B cell (primary cell): ENCODE results near the gene FNDC3A. TPM values are rescaled to one million over a fixed set of nuclear protein-coding genes. Genes with fewer than 3 reads are reported as not detected.
A peak's percentile ranks its signal among the peaks of the same experiment; 100 is the strongest.
"Not testable (repeated sequence)": the region's sequence is repeated elsewhere in the genome, so short reads cannot be mapped to it uniquely, and the experiment has no call there.

Experiments
- ATAC-seq: fragments of 200-7000 bp; cut with Tn5 transposase; one replicate; pipeline ENCODE4 v1.10.0; 2021; ENCODE audit warnings: low read depth, mild to moderate bottlenecking, moderate number of reproducible peaks, moderate library complexity
- CTCF ChIA-PET: fragments of 350-600 bp; sonication (Branson Sonifier 250); formaldehyde crosslinking; loops from one replicate; lab custom pipeline; 2021; ENCODE audit warnings: antibody characterized with exemption, inconsistent platforms; lab: Charles Lee
- POLR2A ChIA-PET: fragments of 350-600 bp; sonication (Branson Sonifier 250); formaldehyde crosslinking; loops from one replicate; lab custom pipeline; 2021; ENCODE audit warnings: antibody characterized with exemption; lab: Charles Lee
- DNase-seq: peaks from one replicate; pipeline ENCODE4 v3.0.0; 2013
- H2AFZ ChIP-seq: 2 replicates; pipeline ENCODE4 v1.6.1; 2012; ENCODE audit warnings: mild to moderate bottlenecking, low read depth, low read length; ENCODE audit not compliant: insufficient read depth, poor library complexity, severe bottlenecking
- H3K27ac ChIP-seq, 2 donors: 1 replicate in 1 of 2; 2 replicates in 1 of 2; pipeline ENCODE4 v1.5.1; 2012 to 2013; ENCODE audit warnings: low read length in 2 of 2, mild to moderate bottlenecking in 2 of 2, moderate library complexity in 1 of 2
- H3K27me3 ChIP-seq, 4 experiments: fragments of 200-600 bp in 1 of 4; sonication (generic) in 1 of 4; replicated peaks in 1 of 4; 1 replicate in 2 of 4; 2 replicates in 2 of 4; pipeline versions ENCODE4 v1.6.1 to v1.7.0; 2013 to 2016; ENCODE audit warnings: low read length in 3 of 4, mild to moderate bottlenecking in 2 of 4, mixed read lengths in 1 of 4, moderate library complexity in 1 of 4; ENCODE audit not compliant: insufficient read depth in 4 of 4, control insufficient read depth in 3 of 4; ENCODE audit errors: control extremely low read depth in 1 of 4
- H3K36me3 ChIP-seq, 2 experiments: replicated peaks in 1 of 2; 1 replicate in 1 of 2; 2 replicates in 1 of 2; pipeline versions ENCODE4 v1.6.1 to v1.7.1; 2013; ENCODE audit warnings: low read length in 1 of 2; ENCODE audit not compliant: insufficient read depth in 2 of 2, control insufficient read depth in 1 of 2; ENCODE audit errors: control extremely low read depth in 1 of 2, extremely low read depth in 1 of 2
- H3K4me1 ChIP-seq, 2 donors: fragments of 200-600 bp in 1 of 2; sonication (generic) in 1 of 2; 1 replicate in 1 of 2; 2 replicates in 1 of 2; pipeline versions ENCODE4 v1.5.1 to v1.6.1; 2013 to 2017; ENCODE audit warnings: low read length in 2 of 2; ENCODE audit not compliant: control insufficient read depth in 2 of 2, insufficient read depth in 2 of 2
- H3K4me2 ChIP-seq: replicated peaks from 2 replicates; pipeline ENCODE3; 2012; ENCODE audit warnings: mild to moderate bottlenecking, low read depth, low read length; ENCODE audit not compliant: poor library complexity, severe bottlenecking
- H3K4me3 ChIP-seq, 5 experiments: fragments of 200-600 bp in 1 of 5; sonication (generic) in 1 of 5; 1 replicate in 3 of 5; 2 replicates in 2 of 5; pipeline versions ENCODE4 v1.5.1 to v1.7.0; 2011 to 2016; ENCODE audit warnings: low read length in 4 of 5, mild to moderate bottlenecking in 4 of 5, low read depth in 2 of 5, control low read depth in 1 of 5, moderate library complexity in 1 of 5; ENCODE audit not compliant: insufficient read depth in 1 of 5; ENCODE audit errors: control extremely low read depth in 1 of 5, extremely low read depth in 1 of 5
- H3K79me2 ChIP-seq: fragments of 200-600 bp; sonication (generic); one replicate; pipeline ENCODE4 v1.6.0; 2016; ENCODE audit warnings: low read length; ENCODE audit not compliant: control insufficient read depth, insufficient read depth
- H3K9ac ChIP-seq: fragments of 200-600 bp; sonication (generic); 2 replicates; pipeline ENCODE4 v1.6.1; 2017; ENCODE audit warnings: mild to moderate bottlenecking, low read length, moderate library complexity
- H3K9me3 ChIP-seq, 3 donors: one replicate each; pipeline versions ENCODE4 v1.6.1 to v1.7.1; 2013; ENCODE audit warnings: low read length in 2 of 3; ENCODE audit not compliant: control insufficient read depth in 2 of 3, insufficient read depth in 1 of 3; ENCODE audit errors: control extremely low read depth in 1 of 3
- H4K20me1 ChIP-seq: 2 replicates; pipeline ENCODE4 v1.6.0; 2012; ENCODE audit warnings: mild to moderate bottlenecking, low read length; ENCODE audit not compliant: insufficient read depth, control insufficient read depth, poor library complexity, severe bottlenecking
- H3K27ac Mint-ChIP-seq: one replicate; pipeline ENCODE4 v1.8.0; 2021; ENCODE audit warnings: mixed read lengths
- H3K27me3 Mint-ChIP-seq: one replicate; pipeline ENCODE4 v1.8.0; 2021; ENCODE audit warnings: mixed read lengths
- H3K4me1 Mint-ChIP-seq: one replicate; pipeline ENCODE4 v1.8.0; 2021; ENCODE audit warnings: mixed read lengths
- H3K4me3 Mint-ChIP-seq: one replicate; pipeline ENCODE4 v1.8.0; 2021; ENCODE audit warnings: mixed read lengths
- H3K9me3 Mint-ChIP-seq: one replicate; pipeline ENCODE4 v1.8.0; 2022; ENCODE audit warnings: mixed read lengths; ENCODE audit not compliant: insufficient read depth
- EZH2 ChIP-seq: IDR thresholded peaks from 2 replicates; pipeline ENCODE4 v1.6.1; 2012; ENCODE audit warnings: borderline replicate concordance, low read depth, mild to moderate bottlenecking, moderate library complexity, low read length; ENCODE audit not compliant: insufficient read depth, poor library complexity, severe bottlenecking
- WGBS: methylation state at CpG from one replicate; pipeline ENCODE4 v1.1.5; 2013; ENCODE audit warnings: missing lambda C conversion rate; ENCODE audit not compliant: insufficient coverage; 5-methylcytosine and 5-hydroxymethylcytosine counted together
- intact Hi-C: fragments of 100-400 bp; cut with micrococcal nuclease; formaldehyde crosslinking; loops from one replicate; pipeline ENCODE4 v1.10.0; 2022
- polyA plus RNA-seq: library from polyadenylated mRNA; depleted of rRNA; stranded (reverse); fragments of >200 nt; gene quantifications from 2 replicates; pipeline ENCODE4 v1.2.3, GENCODE V29; 2012
- total RNA-seq, 2 donors: library from RNA; stranded (reverse); fragments of 120-200 nt in 1 of 2; gene quantifications; 1 replicate in 1 of 2; 2 replicates in 1 of 2; pipeline versions ENCODE4 v1.2.3 to v1.2.4, GENCODE V29; 2013 to 2022
- TF ChIP-seq, protein P1 (sequence below): fragments of 200-600 bp; IDR thresholded peaks from one replicate; pipeline ENCODE4 v1.8.0; 2022; ENCODE audit warnings: antibody characterized with exemption, mild to moderate bottlenecking

Gene FNDC3A
- total and polyA plus RNA-seq, 2 donors (not counting 1 experiment from before 2014, with no cell fraction given): 13.5 to 37.1 TPM

DNA sequence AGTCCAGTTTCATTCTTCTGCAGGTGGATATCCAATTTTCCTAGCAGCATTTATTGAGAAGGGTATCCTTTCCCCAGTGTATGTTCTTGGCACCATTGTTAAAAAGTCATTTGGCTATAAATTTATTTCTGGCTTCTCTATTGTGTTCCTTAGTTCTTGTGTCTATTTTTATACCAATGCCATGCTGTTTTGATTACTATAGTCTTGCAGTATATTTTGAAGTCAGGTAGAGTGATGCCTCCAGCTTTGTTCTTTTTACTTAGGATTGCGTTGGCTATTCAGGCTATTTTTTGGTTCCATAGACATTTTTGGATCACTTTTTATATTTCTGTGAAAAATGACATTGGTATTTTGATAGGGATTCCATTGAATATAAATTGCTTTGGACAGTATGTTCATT, 172.7 kb downstream of the FNDC3A start:
- WGBS: no CpG with 5 or more reads among the region's 1 CpG
- Mint-ChIP-seq H3K27ac (no peak overlapping the region), H3K4me3 (no peak overlapping the region), H3K4me1 (peaks cover 10% of the 10 kb centered on the region), H3K9me3 (peaks cover 13% of the 10 kb centered on the region), H3K27me3 (no peaks in the 10 kb centered on the region)
- Histone ChIP-seq H4K20me1 (no peaks in the 10 kb centered on the region), H3K27ac (peak overlapping the region in 1 of 2 donors; percentile 49), H3K79me2 (peaks cover 7% of the 10 kb centered on the region), H3K4me2 (no peak overlapping the region), H3K27me3 (no peaks in the 10 kb centered on the region), H3K4me1 (peaks cover 6 to 7% of the 10 kb centered on the region in 2 donors), H3K36me3 (peaks cover 8 to 39% of the 10 kb centered on the region in 2 experiments), H3K9me3 (peaks cover 7 to 12% (median 7%) of the 10 kb centered on the region in 3 donors), H3K4me3 (no peak overlapping the region), H3K9ac (no peak overlapping the region), H2AFZ (no peak overlapping the region)
- TF ChIP-seq, protein P1, sequence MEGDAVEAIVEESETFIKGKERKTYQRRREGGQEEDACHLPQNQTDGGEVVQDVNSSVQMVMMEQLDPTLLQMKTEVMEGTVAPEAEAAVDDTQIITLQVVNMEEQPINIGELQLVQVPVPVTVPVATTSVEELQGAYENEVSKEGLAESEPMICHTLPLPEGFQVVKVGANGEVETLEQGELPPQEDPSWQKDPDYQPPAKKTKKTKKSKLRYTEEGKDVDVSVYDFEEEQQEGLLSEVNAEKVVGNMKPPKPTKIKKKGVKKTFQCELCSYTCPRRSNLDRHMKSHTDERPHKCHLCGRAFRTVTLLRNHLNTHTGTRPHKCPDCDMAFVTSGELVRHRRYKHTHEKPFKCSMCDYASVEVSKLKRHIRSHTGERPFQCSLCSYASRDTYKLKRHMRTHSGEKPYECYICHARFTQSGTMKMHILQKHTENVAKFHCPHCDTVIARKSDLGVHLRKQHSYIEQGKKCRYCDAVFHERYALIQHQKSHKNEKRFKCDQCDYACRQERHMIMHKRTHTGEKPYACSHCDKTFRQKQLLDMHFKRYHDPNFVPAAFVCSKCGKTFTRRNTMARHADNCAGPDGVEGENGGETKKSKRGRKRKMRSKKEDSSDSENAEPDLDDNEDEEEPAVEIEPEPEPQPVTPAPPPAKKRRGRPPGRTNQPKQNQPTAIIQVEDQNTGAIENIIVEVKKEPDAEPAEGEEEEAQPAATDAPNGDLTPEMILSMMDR: no peak
- no peak for TF ChIP-seq EZH2
- ATAC-seq (no peak), DNase-seq (no peak)
- ChIA-PET CTCF (no interaction called here), POLR2A (no interaction called here)
- intact Hi-C loops: no loop called here

DNA sequence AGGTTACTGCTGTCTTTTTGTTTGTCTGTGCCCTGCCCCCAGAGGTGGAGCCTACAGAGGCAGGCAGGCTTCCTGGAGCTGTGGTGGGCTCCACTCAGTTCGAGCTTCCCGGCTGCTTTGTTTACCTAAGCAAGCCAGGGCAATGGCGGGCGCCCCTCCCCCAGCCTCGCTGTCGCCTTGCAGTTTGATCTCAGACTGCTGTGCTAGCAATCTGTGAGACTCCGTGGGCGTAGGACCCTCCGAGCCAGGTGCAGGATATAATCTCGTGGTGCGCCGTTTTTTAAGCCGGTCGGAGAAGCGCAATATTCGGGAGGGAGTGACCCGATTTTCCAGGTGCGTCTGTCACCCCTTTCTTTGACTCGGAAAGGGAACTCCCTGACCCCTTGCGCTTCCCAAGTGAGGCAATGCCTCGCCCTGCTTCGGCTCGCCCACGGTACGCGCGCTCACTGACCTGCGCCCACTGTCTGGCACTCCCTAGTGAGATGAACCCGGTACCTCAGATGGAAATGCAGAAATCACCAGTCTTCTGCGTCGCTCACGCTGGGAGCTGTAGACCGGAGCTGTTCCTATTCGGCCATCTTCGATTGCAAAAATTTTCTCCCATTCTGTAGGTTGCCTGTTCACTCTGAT, 182.4 kb downstream of the FNDC3A start:
- CTCF ChIA-PET, H3K4me1 ChIP-seq, H3K9me3 Mint-ChIP-seq, H3K4me3 ChIP-seq, H3K4me3 Mint-ChIP-seq, H3K27ac Mint-ChIP-seq, H4K20me1 ChIP-seq, H3K36me3 ChIP-seq, POLR2A ChIA-PET, H3K9ac ChIP-seq, H3K79me2 ChIP-seq, ATAC-seq, H3K27ac ChIP-seq, H3K9me3 ChIP-seq, intact Hi-C loops, H3K4me1 Mint-ChIP-seq, H3K27me3 Mint-ChIP-seq, H3K27me3 ChIP-seq, DNase-seq, H3K4me2 ChIP-seq, H2AFZ ChIP-seq: not testable (repeated sequence)
- 95% methylated on average over 21 of the region's 35 CpGs for WGBS

DNA sequence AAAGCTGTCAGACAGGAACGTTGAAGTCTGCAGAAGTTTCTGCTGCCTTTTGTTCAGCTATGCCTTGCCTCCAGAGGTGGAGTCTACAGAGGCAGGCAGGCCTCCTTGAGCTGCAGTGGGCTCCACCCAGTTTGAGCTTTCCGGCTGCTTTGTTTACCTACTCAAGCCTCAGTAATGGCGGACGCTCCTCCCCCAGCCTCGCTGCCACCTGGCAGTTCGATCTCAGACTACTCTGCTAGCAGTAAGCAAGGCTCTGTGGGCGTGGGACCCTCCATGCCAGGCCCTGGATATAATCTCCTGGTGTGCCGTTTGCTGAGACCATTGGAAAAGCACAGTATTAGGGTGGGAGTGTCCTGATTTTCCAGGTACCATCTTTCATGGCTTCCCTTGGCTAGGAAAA, 187.4 kb downstream of the FNDC3A start:
- POLR2A ChIA-PET, DNase-seq, H3K4me1 Mint-ChIP-seq, H3K4me3 Mint-ChIP-seq, CTCF ChIA-PET, H3K4me1 ChIP-seq, H3K27ac Mint-ChIP-seq, H3K4me2 ChIP-seq, H3K27me3 Mint-ChIP-seq, ATAC-seq, H3K27me3 ChIP-seq, H3K4me3 ChIP-seq, intact Hi-C loops, H3K9ac ChIP-seq, H3K27ac ChIP-seq, H2AFZ ChIP-seq: not testable (repeated sequence)
- 100% methylated on average over 8 of the region's 8 CpGs for WGBS
- peaks cover 6 to 25% of the 10 kb centered on the region in 2 experiments for H3K36me3 ChIP-seq
- H3K79me2 ChIP-seq: peaks cover 11% of the 10 kb centered on the region
- H3K9me3 ChIP-seq: peaks cover 0 to 23% (median 14%) of the 10 kb centered on the region in 3 donors
- H3K9me3 Mint-ChIP-seq: peaks cover 11% of the 10 kb centered on the region
- H4K20me1 ChIP-seq: peaks cover 11% of the 10 kb centered on the region
